Esophagus muscularis mucosa (tissue), 4 donors: Measurements from ENCODE around the gene HNRNPL.

Source experiments
- CTCF ChIP-seq, 3 experiments: fragments of 200-600 bp in 2 of 3; fragments of 450-650 bp in 1 of 3; sonication (generic) in 2 of 3; IDR thresholded peaks; one replicate each; pipeline ENCODE4 v1.5.1; 2017 to 2019; ENCODE audit warnings: antibody characterized with exemption in 3 of 3, mild to moderate bottlenecking in 2 of 3, moderate library complexity in 1 of 3
- EP300 ChIP-seq: sonication (generic); formaldehyde crosslinking; IDR thresholded peaks from one replicate; pipeline ENCODE4 v1.6.1; 2017; ENCODE audit warnings: antibody characterized with exemption
- POLR2A ChIP-seq: fragments of 450-650 bp; IDR thresholded peaks from one replicate; pipeline ENCODE4 v1.6.1; 2017; ENCODE audit warnings: antibody characterized with exemption, moderate library complexity, mild to moderate bottlenecking, low read depth
- POLR2AphosphoS5 ChIP-seq, 2 donors: sonication (generic); formaldehyde crosslinking; IDR thresholded peaks; one replicate each; pipeline ENCODE4 v1.6.1; 2017; ENCODE audit warnings: antibody characterized with exemption in 2 of 2

- no peak for TF ChIP-seq CTCF (IDR thresholded peaks at IDR 0.05)
- TF ChIP-seq POLR2AphosphoS5 (IDR thresholded peaks at IDR 0.05): no peak
- TF ChIP-seq EP300: no peak
- TF ChIP-seq POLR2A: no peak
Observed at GRCh38 chr19:38799104-38799503, 50.7 kb downstream of the HNRNPL start.
